ENCODE measurements around the gene RRBP1.

Gene RRBP1

DNA sequence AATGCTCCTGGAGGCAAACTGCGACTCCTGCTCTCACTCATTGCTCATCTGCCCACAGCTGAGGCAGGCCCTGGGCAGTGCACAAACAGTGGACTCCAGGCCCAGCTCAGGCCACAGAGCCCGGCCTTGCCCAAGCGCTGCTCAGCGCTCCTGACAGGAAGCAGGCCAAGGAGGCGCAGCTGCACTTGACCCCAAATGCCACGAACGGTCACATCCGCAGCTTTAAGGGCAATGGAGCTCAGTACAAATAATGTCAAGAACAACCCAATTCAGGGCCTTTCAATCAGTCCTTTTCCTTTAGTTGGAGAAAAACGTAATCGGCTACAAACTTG is 33.8 kb downstream of the RRBP1 start:
- Histone ChIP-seq H3K9ac (ENCODE audit: low read length) (no peak overlapping the region), H2AFZ (ENCODE audit: low read length) (no peak overlapping the region), H3K4me2 (ENCODE audit: low read depth, low read length) (no peak overlapping the region), H3K79me2 (ENCODE audit: low read length) (peaks cover 99% of the 10 kb centered on the region), H3K9me3 (replicated peaks; ENCODE audit: insufficient read depth, low read length) (no peaks in the 10 kb centered on the region), H3K9me2 (replicated peaks; ENCODE audit: insufficient read depth, low read length) (no peaks in the 10 kb centered on the region), H4K20me1 (ENCODE audit: insufficient read depth, low read length) (peaks cover 78% of the 10 kb centered on the region), H3F3A (ENCODE audit: insufficient read depth, low read length) (no peaks in the 10 kb centered on the region; the same call in none of the 2 replicates), H3K27me3 (replicated peaks; ENCODE audit: insufficient read depth, low read length) (no peaks in the 10 kb centered on the region), H3K4me1 (ENCODE audit: low read length) (no peaks in the 10 kb centered on the region), H3K36me3 (replicated peaks; ENCODE audit: insufficient read depth, low read length) (peaks cover 5% of the 10 kb centered on the region), H3K4me3 (ENCODE audit: low read length) (no peak overlapping the region), H3K27ac (ENCODE audit: low read length) (no peak overlapping the region)
- TF ChIP-seq EZH2 (optimal IDR thresholded peaks at IDR 0.05; ENCODE audit: low read depth, low read length) (no peak), EZH2phosphoT487 (IDR thresholded peaks at IDR 0.05; ENCODE audit: low read length) (no peak)
- TF ChIP-seq, protein P1, sequence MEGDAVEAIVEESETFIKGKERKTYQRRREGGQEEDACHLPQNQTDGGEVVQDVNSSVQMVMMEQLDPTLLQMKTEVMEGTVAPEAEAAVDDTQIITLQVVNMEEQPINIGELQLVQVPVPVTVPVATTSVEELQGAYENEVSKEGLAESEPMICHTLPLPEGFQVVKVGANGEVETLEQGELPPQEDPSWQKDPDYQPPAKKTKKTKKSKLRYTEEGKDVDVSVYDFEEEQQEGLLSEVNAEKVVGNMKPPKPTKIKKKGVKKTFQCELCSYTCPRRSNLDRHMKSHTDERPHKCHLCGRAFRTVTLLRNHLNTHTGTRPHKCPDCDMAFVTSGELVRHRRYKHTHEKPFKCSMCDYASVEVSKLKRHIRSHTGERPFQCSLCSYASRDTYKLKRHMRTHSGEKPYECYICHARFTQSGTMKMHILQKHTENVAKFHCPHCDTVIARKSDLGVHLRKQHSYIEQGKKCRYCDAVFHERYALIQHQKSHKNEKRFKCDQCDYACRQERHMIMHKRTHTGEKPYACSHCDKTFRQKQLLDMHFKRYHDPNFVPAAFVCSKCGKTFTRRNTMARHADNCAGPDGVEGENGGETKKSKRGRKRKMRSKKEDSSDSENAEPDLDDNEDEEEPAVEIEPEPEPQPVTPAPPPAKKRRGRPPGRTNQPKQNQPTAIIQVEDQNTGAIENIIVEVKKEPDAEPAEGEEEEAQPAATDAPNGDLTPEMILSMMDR (IDR thresholded peaks at IDR 0.05; ENCODE audit: low read length) = no peak
- DNase-seq = no peak

DNA sequence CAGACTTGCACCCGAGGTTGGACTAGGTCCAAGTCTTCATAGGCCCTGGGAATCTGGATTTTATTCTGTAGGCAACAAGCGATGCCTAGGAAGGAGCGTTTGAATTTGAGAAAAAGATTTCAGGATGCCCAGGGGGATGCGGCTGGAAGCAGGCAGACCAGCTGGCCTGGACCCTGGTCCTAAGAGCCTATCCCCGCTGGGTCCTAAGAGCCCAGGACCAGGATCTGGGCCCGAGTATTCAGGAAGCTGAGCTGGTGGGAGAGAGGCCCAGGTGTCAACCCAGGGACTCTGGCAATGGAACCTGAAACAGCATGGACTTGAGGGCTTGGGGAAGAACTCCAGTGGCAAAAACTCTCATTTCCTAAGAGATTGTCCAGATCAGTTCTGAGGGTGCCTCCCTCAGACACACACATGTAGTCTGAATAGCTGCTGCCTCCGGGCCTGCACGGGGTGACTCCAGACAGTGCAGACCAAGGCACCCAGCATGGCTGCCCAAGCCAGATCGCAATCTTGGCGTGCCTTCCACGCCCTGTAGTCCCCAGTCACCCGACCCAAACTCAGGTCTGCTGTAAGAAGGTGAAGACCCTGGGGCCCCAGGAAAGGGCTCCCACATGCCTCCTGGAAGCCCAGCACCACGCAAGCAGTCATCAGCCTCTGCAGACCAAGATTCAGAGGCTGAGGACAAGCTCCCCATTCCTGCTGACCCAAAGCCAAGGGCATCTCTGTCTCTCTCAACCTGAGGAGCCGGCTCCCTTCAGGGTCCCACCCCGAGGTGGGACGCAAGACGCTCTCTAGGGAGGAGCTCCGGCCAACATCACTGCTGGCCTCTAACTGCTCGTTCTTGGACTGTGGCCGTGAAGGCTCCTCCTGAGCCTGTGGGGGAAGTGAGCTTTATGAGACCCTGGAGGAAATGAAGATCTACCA is 34.4 kb downstream of the RRBP1 start:
- Histone ChIP-seq H3K9me2 (replicated peaks; ENCODE audit: insufficient read depth, low read length) (no peaks in the 10 kb centered on the region), H3K4me2 (ENCODE audit: low read depth, low read length) (no peak overlapping the region), H4K20me1 (ENCODE audit: insufficient read depth, low read length) (peaks cover 75% of the 10 kb centered on the region), H3K9me3 (replicated peaks; ENCODE audit: insufficient read depth, low read length) (no peaks in the 10 kb centered on the region), H3K4me3 (ENCODE audit: low read length) (no peak overlapping the region), H3K9ac (ENCODE audit: low read length) (no peak overlapping the region), H3K79me2 (ENCODE audit: low read length) (peaks cover 99% of the 10 kb centered on the region), H3K27me3 (replicated peaks; ENCODE audit: insufficient read depth, low read length) (no peaks in the 10 kb centered on the region), H2AFZ (ENCODE audit: low read length) (no peak overlapping the region), H3K36me3 (replicated peaks; ENCODE audit: insufficient read depth, low read length) (peaks cover 5% of the 10 kb centered on the region), H3K27ac (ENCODE audit: low read length) (no peak overlapping the region), H3K4me1 (ENCODE audit: low read length) (no peaks in the 10 kb centered on the region), H3F3A (ENCODE audit: insufficient read depth, low read length) (no peaks in the 10 kb centered on the region; the same call in none of the 2 replicates)
- TF ChIP-seq EZH2phosphoT487 (IDR thresholded peaks at IDR 0.05; ENCODE audit: low read length) (no peak), EZH2 (optimal IDR thresholded peaks at IDR 0.05; ENCODE audit: low read depth, low read length) (no peak)
- TF ChIP-seq, protein P1 (IDR thresholded peaks at IDR 0.05; ENCODE audit: low read length) = no peak
- no peak for DNase-seq

DNA sequence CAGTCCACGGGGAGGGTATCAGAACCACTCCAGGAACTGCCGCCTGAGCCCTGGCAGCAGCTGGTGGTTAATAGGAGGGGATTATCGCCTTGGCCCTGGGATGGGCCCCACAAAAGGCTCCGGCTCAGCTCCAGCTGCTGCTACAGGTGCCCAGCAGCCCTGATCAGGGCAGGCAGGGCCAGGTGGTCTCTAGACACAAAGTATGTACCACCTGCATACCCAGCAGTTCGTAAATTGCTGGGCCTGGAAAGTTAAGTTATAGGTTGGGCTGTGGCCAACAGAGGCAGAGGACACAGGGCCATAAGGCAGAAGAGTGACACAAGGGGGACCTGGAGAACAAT is 35.1 kb downstream of the RRBP1 start:
- no peaks in the 10 kb centered on the region; the same call in none of the 2 replicates for H3F3A ChIP-seq (ENCODE audit: insufficient read depth, low read length)
- H3K4me3 ChIP-seq (ENCODE audit: low read length) = no peak overlapping the region
- H3K27me3 ChIP-seq (replicated peaks; ENCODE audit: insufficient read depth, low read length) = no peaks in the 10 kb centered on the region
- H3K4me2 ChIP-seq (ENCODE audit: low read depth, low read length) = no peak overlapping the region
- no peak overlapping the region for H3K27ac ChIP-seq (ENCODE audit: low read length)
- TF ChIP-seq, protein P1 (IDR thresholded peaks at IDR 0.05; ENCODE audit: low read length) = no peak
- no peak for TF ChIP-seq EZH2 (optimal IDR thresholded peaks at IDR 0.05; ENCODE audit: low read depth, low read length)
- no peak for TF ChIP-seq EZH2phosphoT487 (IDR thresholded peaks at IDR 0.05; ENCODE audit: low read length)
- DNase-seq = no peak
- H3K4me1 ChIP-seq (ENCODE audit: low read length) = no peaks in the 10 kb centered on the region
- no peak overlapping the region for H3K9ac ChIP-seq (ENCODE audit: low read length)
- no peaks in the 10 kb centered on the region for H3K9me3 ChIP-seq (replicated peaks; ENCODE audit: insufficient read depth, low read length)
- peaks cover 99% of the 10 kb centered on the region for H3K79me2 ChIP-seq (ENCODE audit: low read length)
- no peak overlapping the region for H2AFZ ChIP-seq (ENCODE audit: low read length)
- H3K36me3 ChIP-seq (replicated peaks; ENCODE audit: insufficient read depth, low read length) = peaks cover 8% of the 10 kb centered on the region
- H3K9me2 ChIP-seq (replicated peaks; ENCODE audit: insufficient read depth, low read length) = no peaks in the 10 kb centered on the region
- peaks cover 75% of the 10 kb centered on the region for H4K20me1 ChIP-seq (ENCODE audit: insufficient read depth, low read length)
